ENCODE results near the gene TTC9. TPM values are rescaled to one million over a fixed set of nuclear protein-coding genes. Genes with fewer than 3 reads are reported as not detected.

The TTC9 gene
- total and polyA plus RNA-seq, 12 donors, result 0.74 to 4.1 (median 1.7) TPM

DNA sequence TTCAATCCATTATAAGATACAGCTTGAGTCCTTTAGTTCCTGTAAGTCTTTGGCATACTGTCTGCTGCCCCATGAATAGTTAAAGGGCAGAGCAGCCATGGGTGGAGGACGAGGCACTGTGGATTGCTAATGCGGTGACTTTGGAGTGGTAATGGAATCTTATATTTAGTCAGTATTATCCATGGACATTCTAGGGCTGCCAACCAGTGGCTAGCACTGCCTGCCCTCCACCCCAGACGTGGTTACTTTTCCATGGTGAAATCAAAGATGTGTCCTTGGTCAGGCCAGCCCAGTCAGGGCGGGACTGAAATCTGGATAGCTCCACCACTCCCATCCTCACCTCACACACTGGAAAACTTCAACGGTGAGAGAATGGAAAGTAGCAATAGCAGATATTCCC is 2.3 kb downstream of the TTC9 start:
- peak in 1 of 7 donors; percentile 11 for DNase-seq
- no peaks in the 10 kb centered on the region for H3K27me3 ChIP-seq
- no peak overlapping the region for H3K4me3 ChIP-seq
- intact Hi-C loops (cut with DNase I), result no loop called here
- H3K4me1 ChIP-seq (replicated peaks in 1 of 2), result no peaks in the 10 kb centered on the region
- WGBS, 4 donors, result 77 to 84% (median 79%) methylated on average over 5 of the region's 5 CpGs
- H3K9me3 ChIP-seq (replicated peaks in 1 of 3), result no peaks in the 10 kb centered on the region
- TF ChIP-seq, protein P1, sequence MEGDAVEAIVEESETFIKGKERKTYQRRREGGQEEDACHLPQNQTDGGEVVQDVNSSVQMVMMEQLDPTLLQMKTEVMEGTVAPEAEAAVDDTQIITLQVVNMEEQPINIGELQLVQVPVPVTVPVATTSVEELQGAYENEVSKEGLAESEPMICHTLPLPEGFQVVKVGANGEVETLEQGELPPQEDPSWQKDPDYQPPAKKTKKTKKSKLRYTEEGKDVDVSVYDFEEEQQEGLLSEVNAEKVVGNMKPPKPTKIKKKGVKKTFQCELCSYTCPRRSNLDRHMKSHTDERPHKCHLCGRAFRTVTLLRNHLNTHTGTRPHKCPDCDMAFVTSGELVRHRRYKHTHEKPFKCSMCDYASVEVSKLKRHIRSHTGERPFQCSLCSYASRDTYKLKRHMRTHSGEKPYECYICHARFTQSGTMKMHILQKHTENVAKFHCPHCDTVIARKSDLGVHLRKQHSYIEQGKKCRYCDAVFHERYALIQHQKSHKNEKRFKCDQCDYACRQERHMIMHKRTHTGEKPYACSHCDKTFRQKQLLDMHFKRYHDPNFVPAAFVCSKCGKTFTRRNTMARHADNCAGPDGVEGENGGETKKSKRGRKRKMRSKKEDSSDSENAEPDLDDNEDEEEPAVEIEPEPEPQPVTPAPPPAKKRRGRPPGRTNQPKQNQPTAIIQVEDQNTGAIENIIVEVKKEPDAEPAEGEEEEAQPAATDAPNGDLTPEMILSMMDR (IDR thresholded peaks at IDR 0.05), result no peak
- TF ChIP-seq POLR2A (IDR thresholded peaks at IDR 0.05), result no peak
- H3K27ac ChIP-seq, result no peak overlapping the region
- no peaks in the 10 kb centered on the region for H3K36me3 ChIP-seq (replicated peaks in 1 of 2)

- Histone ChIP-seq H3K4me3 (no peak overlapping the region), H3K9me3 (replicated peaks in 1 of 3) (no peaks in the 10 kb centered on the region), H3K27me3 (no peaks in the 10 kb centered on the region), H3K36me3 (replicated peaks in 1 of 2) (no peaks in the 10 kb centered on the region), H3K4me1 (replicated peaks in 1 of 2) (no peaks in the 10 kb centered on the region), H3K27ac (no peak overlapping the region)
- intact Hi-C loops (cut with DNase I), result no loop called here
- TF ChIP-seq, protein P1 (IDR thresholded peaks at IDR 0.05), result no peak
- no peak for TF ChIP-seq POLR2A (IDR thresholded peaks at IDR 0.05)
- no peak for DNase-seq
- 85 to 94% (median 90%) methylated on average over 6 of the region's 6 CpGs for WGBS, 4 donors
Measured at GRCh38 chr14:70645892-70646291, 4.2 kb downstream of the TTC9 start.

- TF ChIP-seq, protein P1 (IDR thresholded peaks at IDR 0.05), result no peak
- no peak for TF ChIP-seq POLR2A (IDR thresholded peaks at IDR 0.05)
- no peaks in the 10 kb centered on the region for H3K4me1 ChIP-seq (replicated peaks in 1 of 2)
- no peak overlapping the region for H3K27ac ChIP-seq
- no peaks in the 10 kb centered on the region for H3K36me3 ChIP-seq (replicated peaks in 1 of 2)
- no peak for DNase-seq
- WGBS, 4 donors, result 69 to 88% (median 79%) methylated on average over 2 of the region's 2 CpGs
- no peak overlapping the region for H3K4me3 ChIP-seq
- no peaks in the 10 kb centered on the region for H3K27me3 ChIP-seq
- intact Hi-C loops (cut with DNase I), result no loop called here
- H3K9me3 ChIP-seq (replicated peaks in 1 of 3), result no peaks in the 10 kb centered on the region
Measured at GRCh38 chr14:70646705-70647104, 5.0 kb downstream of the TTC9 start.

DNA sequence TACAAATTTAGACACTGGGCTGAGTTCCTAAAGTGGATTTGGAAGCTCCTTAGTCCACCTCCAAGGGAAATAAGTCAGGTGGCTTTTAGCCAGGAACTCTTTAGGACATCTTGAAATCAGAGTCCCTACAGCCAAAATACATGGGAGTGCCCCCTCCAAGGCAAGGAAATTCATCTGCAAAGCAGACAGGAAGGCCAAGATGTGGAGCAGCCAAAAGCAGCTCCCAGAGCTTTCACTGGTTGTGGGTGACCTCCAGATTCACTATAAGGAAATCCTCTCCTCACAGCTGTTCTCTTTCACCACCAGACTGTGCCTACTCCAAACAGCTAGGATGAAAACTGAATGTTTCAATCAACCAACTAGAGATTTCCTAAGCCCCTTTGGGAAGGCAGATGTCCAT is 6.6 kb downstream of the TTC9 start:
- no peak overlapping the region for H3K4me3 ChIP-seq
- no peaks in the 10 kb centered on the region for H3K9me3 ChIP-seq (replicated peaks in 1 of 3)
- TF ChIP-seq POLR2A (IDR thresholded peaks at IDR 0.05), result no peak
- TF ChIP-seq, protein P1 (IDR thresholded peaks at IDR 0.05), result no peak
- no peaks in the 10 kb centered on the region for H3K36me3 ChIP-seq (replicated peaks in 1 of 2)
- no peak for DNase-seq
- no peaks in the 10 kb centered on the region for H3K4me1 ChIP-seq (replicated peaks in 1 of 2)
- intact Hi-C loops (cut with DNase I), result no loop called here
- no peaks in the 10 kb centered on the region for H3K27me3 ChIP-seq
- no peak overlapping the region for H3K27ac ChIP-seq
